Sigmoid colon (tissue), 7 donors: ENCODE results near the gene OR10G2. TPM values are rescaled to one million over a fixed set of nuclear protein-coding genes. Genes with fewer than 3 reads are reported as not detected.
"Not testable (repeated sequence)": the region's sequence is repeated elsewhere in the genome, so short reads cannot be mapped to it uniquely, and the experiment has no call there.

Experiments used
- DNase-seq: peaks from one replicate; pipeline ENCODE4 v3.0.0-alpha.2; 2019
- H3K27ac ChIP-seq, 4 donors: fragments of 200-600 bp; sonication (generic); one replicate each; pipeline ENCODE4 v1.5.1; 2016 to 2019; ENCODE audit warnings: mild to moderate bottlenecking in 1 of 4
- H3K27me3 ChIP-seq, 3 donors: fragments of 200-600 bp; sonication (generic); one replicate each; pipeline ENCODE4 v1.5.1; 2019; ENCODE audit warnings: mild to moderate bottlenecking in 1 of 3
- H3K36me3 ChIP-seq, 4 donors: fragments of 200-600 bp; sonication (generic); one replicate each; pipeline ENCODE4 v1.5.1; 2016 to 2019
- H3K4me1 ChIP-seq, 4 donors: fragments of 200-600 bp; sonication (generic); one replicate each; pipeline ENCODE4 v1.5.1; 2017 to 2019
- H3K4me3 ChIP-seq, 4 donors: fragments of 200-600 bp; sonication (generic); one replicate each; pipeline ENCODE4 v1.5.1; 2017 to 2019; ENCODE audit warnings: mild to moderate bottlenecking in 2 of 4, moderate library complexity in 1 of 4
- H3K9me3 ChIP-seq, 4 donors: fragments of 200-600 bp in 3 of 4; sonication (generic) in 3 of 4; one replicate each; pipeline versions ENCODE4 v1.5.1 to v1.6.1; 2013 to 2019
- EP300 ChIP-seq, 4 donors: sonication (generic); formaldehyde crosslinking; IDR thresholded peaks; one replicate each; pipeline ENCODE4 v1.6.1; 2017; ENCODE audit warnings: antibody characterized with exemption in 4 of 4
- POLR2A ChIP-seq, 2 donors: fragments of 450-650 bp; IDR thresholded peaks; one replicate each; pipeline ENCODE4 v1.6.1; 2016; ENCODE audit warnings: antibody characterized with exemption in 2 of 2, mild to moderate bottlenecking in 2 of 2, moderate library complexity in 2 of 2
- POLR2AphosphoS5 ChIP-seq, 4 donors: sonication (generic); formaldehyde crosslinking; IDR thresholded peaks; one replicate each; pipeline ENCODE4 v1.6.1; 2017; ENCODE audit warnings: antibody characterized with exemption in 4 of 4
- WGBS, 2 donors: extraction: QIAGEN DNeasy Blood & Tissue Kit; methylation state at CpG; one replicate each; pipeline ENCODE4 v1.1.7; 2013; 5-methylcytosine and 5-hydroxymethylcytosine counted together
- intact Hi-C: fragments of 100-400 bp; cut with DNase I; formaldehyde crosslinking; loops from one replicate; pipeline ENCODE4 v1.15.1; 2023
- polyA plus RNA-seq, 3 donors: library from polyadenylated mRNA; stranded (reverse); fragments of 200-250 nt; gene quantifications; one replicate each; pipeline ENCODE4 v1.2.3, GENCODE V29; 2013
- total RNA-seq, 4 donors: library from RNA; depleted of rRNA; stranded (reverse); fragments of >200 nt; gene quantifications; one replicate each; pipeline ENCODE4 v1.1.0, GENCODE V29; 2016
- TF ChIP-seq, protein P1 (sequence below), 4 experiments: fragments of 450-650 bp in 3 of 4; fragments of 200-600 bp in 1 of 4; IDR thresholded peaks; one replicate each; pipeline ENCODE4 v1.5.1; 2016 to 2019; ENCODE audit warnings: antibody characterized with exemption in 4 of 4, mild to moderate bottlenecking in 3 of 4, moderate library complexity in 2 of 4
- donor health status: healthy with polysubstance abuse.
- donor health status: Bipolar disorder and iron deficiency.
- donor health status: healthy.

Gene OR10G2
- total and polyA plus RNA-seq, 7 donors, result not detected

DNA sequence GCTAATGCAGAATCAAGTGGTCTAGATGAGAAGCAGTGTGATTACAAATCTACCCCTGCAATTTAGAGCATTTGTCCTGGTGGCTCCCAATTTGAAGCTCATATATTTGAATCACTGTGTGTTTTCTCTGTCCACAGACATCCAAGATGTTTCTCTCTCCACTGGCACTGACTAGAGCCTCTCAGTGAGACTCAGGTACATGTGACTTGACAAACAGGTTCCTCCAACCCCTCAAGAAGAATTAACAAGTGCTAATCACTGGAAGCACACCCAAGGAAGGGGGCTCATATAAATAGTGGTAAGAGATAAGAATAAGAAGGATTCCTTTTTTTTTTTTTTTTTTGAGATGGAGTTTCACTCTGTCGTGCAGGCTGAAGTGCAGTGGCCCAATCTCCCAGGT lies 20.5 kb downstream of the OR10G2 start:
- DNase-seq, result no peak
- Histone ChIP-seq H3K4me3 (no peak overlapping the region), H3K4me1 (no peaks in the 10 kb centered on the region), H3K36me3 (no peaks in the 10 kb centered on the region), H3K27me3 (no peaks in the 10 kb centered on the region), H3K27ac (no peak overlapping the region), H3K9me3 (no peaks in the 10 kb centered on the region)
- TF ChIP-seq POLR2AphosphoS5 (IDR thresholded peaks at IDR 0.05) (no peak), POLR2A (IDR thresholded peaks at IDR 0.05) (no peak), EP300 (IDR thresholded peaks at IDR 0.05) (no peak)
- TF ChIP-seq, protein P1, sequence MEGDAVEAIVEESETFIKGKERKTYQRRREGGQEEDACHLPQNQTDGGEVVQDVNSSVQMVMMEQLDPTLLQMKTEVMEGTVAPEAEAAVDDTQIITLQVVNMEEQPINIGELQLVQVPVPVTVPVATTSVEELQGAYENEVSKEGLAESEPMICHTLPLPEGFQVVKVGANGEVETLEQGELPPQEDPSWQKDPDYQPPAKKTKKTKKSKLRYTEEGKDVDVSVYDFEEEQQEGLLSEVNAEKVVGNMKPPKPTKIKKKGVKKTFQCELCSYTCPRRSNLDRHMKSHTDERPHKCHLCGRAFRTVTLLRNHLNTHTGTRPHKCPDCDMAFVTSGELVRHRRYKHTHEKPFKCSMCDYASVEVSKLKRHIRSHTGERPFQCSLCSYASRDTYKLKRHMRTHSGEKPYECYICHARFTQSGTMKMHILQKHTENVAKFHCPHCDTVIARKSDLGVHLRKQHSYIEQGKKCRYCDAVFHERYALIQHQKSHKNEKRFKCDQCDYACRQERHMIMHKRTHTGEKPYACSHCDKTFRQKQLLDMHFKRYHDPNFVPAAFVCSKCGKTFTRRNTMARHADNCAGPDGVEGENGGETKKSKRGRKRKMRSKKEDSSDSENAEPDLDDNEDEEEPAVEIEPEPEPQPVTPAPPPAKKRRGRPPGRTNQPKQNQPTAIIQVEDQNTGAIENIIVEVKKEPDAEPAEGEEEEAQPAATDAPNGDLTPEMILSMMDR (IDR thresholded peaks at IDR 0.05), result no peak
- WGBS, 2 donors, result 45 to 52% methylated on average over 1 of the region's 1 CpG
- intact Hi-C loops, result no loop called here

DNA sequence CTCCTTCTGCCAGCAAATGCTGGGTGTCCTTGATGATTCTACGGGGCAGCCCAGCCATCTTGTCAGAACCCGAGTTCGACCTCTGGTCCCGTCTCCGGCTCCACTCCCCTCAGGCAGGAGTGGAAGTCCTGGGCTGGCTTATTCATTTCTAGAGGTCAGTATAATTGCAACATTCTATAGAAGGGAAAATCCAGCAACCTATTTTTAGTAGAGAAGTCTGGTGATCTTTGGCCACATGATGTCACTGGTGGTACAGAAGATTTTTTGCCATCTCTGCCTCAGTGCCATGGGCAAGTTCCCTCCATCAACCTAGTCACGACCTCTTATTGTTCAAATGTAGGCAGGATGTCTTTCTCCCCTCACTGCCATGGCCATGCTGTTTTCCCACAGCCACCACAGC lies 22.4 kb downstream of the OR10G2 start:
- intact Hi-C loops, result no loop called here
- WGBS, 2 donors, result 71 to 81% methylated on average over 6 of the region's 6 CpGs
- H3K4me3 ChIP-seq, result no peak overlapping the region
- H3K9me3 ChIP-seq, result no peaks in the 10 kb centered on the region
- no peak for DNase-seq
- H3K4me1 ChIP-seq, result no peaks in the 10 kb centered on the region
- H3K27me3 ChIP-seq, result no peaks in the 10 kb centered on the region
- H3K27ac ChIP-seq, result no peak overlapping the region
- H3K36me3 ChIP-seq, result no peaks in the 10 kb centered on the region
- no peak for TF ChIP-seq POLR2A (IDR thresholded peaks at IDR 0.05)
- no peak for TF ChIP-seq EP300 (IDR thresholded peaks at IDR 0.05)
- TF ChIP-seq, protein P1 (IDR thresholded peaks at IDR 0.05), result no peak
- no peak for TF ChIP-seq POLR2AphosphoS5 (IDR thresholded peaks at IDR 0.05)

DNA sequence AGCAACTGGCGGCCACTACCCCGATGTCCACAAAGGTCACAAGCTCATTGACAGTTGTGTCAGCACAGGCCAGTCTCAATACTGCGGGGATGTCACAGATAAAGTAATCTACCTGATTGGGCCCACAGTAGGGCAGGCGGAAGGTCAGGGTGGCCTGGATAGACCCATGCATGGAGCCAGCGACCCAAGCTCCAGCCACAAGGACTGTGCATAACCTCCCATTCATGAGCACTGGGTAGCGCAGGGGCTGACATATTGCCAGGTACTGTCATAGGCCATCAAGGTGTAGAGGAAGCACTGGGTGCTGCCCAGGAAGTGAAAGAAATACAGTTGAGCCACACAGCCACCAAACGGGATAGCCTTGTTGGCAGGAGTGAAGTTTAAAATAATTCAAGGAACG lies 32.6 kb downstream of the OR10G2 start:
- H3K27me3 ChIP-seq, DNase-seq, H3K9me3 ChIP-seq, H3K4me3 ChIP-seq, intact Hi-C loops, H3K4me1 ChIP-seq, H3K36me3 ChIP-seq, H3K27ac ChIP-seq: not testable (repeated sequence)
- WGBS, 2 donors, result 86 to 90% methylated on average over 7 to 8 of the region's 8 CpGs

DNA sequence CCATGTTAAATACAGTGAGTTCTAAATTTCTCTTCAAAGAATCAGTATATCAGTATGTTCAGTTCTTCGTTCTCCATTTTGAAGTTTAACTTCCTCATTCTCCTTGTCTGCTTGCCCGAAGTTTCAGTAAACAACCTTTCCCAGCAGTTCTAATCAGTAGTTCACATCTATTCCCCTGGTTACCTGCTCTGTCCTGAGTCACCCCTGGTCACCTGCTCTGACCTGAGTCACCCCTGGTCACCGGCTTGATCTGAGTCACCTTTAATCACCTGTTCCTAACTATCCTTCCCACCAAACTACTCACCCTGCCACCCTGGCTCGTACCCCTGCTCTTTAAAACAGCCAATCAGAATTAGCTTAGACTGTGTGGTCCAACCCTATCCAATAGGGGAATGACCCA lies 45.4 kb downstream of the OR10G2 start:
- TF ChIP-seq, protein P1 (IDR thresholded peaks at IDR 0.05), result no peak
- TF ChIP-seq EP300 (IDR thresholded peaks at IDR 0.05) (no peak), POLR2AphosphoS5 (IDR thresholded peaks at IDR 0.05) (no peak), POLR2A (IDR thresholded peaks at IDR 0.05) (no peak)
- Histone ChIP-seq H3K27me3 (no peaks in the 10 kb centered on the region), H3K4me1 (no peaks in the 10 kb centered on the region), H3K9me3 (peaks cover 0 to 8% (median 7%) of the 10 kb centered on the region in 4 donors), H3K4me3 (no peak overlapping the region), H3K27ac (no peak overlapping the region), H3K36me3 (no peaks in the 10 kb centered on the region)
- WGBS, 2 donors, result 78% methylated on average over 4 of the region's 4 CpGs
- DNase-seq, result no peak
- intact Hi-C loops, result no loop called here

Other genes with a start within 250 kb of the OR10G2 start
- 10 to 100 TPM; 36.0 to 53.5 (median 44.8) TPM for gene CHD8, start 178.8 kb downstream of the OR10G2 start, total RNA-seq
- 10 to 100 TPM in 2 of 3 donors, 1 to 10 TPM in 1; 9.0 to 32.9 (median 10.2) TPM for gene CHD8, start 178.8 kb downstream of the OR10G2 start, polyA plus RNA-seq
- 10 to 100 TPM; 22.7 to 28.5 (median 26.9) TPM for gene RAB2B, start 158.0 kb downstream of the OR10G2 start, total RNA-seq
- 10 to 100 TPM in 1 of 3 donors, 1 to 10 TPM in 2; 6.7 to 10.8 (median 10.0) TPM for gene RAB2B, start 158.0 kb downstream of the OR10G2 start, polyA plus RNA-seq
- 10 to 100 TPM; 40.0 to 71.8 (median 48.5) TPM for gene TOX4, start 157.7 kb downstream of the OR10G2 start, total RNA-seq
- 10 to 100 TPM; 22.2 to 34.2 (median 32.2) TPM for gene TOX4, start 157.7 kb downstream of the OR10G2 start, polyA plus RNA-seq
- gene METTL3, start 123.6 kb downstream of the OR10G2 start, total RNA-seq, result 10 to 100 TPM; 60.9 to 84.9 (median 75.4) TPM
- 10 to 100 TPM in 1 of 3 donors, 1 to 10 TPM in 2; 5.4 to 33.5 (median 9.0) TPM for gene METTL3, start 123.6 kb downstream of the OR10G2 start, polyA plus RNA-seq
- 10 to 100 TPM; 12.8 to 15.8 (median 14.1) TPM for gene SALL2, start 108.6 kb downstream of the OR10G2 start, total RNA-seq
- gene SALL2, start 108.6 kb downstream of the OR10G2 start, polyA plus RNA-seq, result 1 to 10 TPM in 1 of 3 donors, under 1 TPM in 2; 0.46 to 2.9 (median 0.60) TPM
- not detected for gene OR10G3, start 54.9 kb downstream of the OR10G2 start, total RNA-seq
- not detected for gene OR10G3, start 54.9 kb downstream of the OR10G2 start, polyA plus RNA-seq
- not detected for gene OR4E2, start 18.9 kb upstream of the OR10G2 start, total RNA-seq
- not detected for gene OR4E2, start 18.9 kb upstream of the OR10G2 start, polyA plus RNA-seq
- not detected for gene OR4E1, start 38.9 kb upstream of the OR10G2 start, total RNA-seq
- not detected for gene OR4E1, start 38.9 kb upstream of the OR10G2 start, polyA plus RNA-seq